Panc1 (cell line): Measurements from ENCODE around the gene CHRNG. TPM values are rescaled to one million over a fixed set of nuclear protein-coding genes. Genes with fewer than 3 reads are reported as not detected.

Source experiments
- ATAC-seq: fragments of 200-7000 bp; cut with Tn5 transposase; 2 replicates; pipeline ENCODE4 v1.9.1; 2020; ENCODE audit warnings: mild to moderate bottlenecking, moderate library complexity
- Bru-seq: library from RNA; stranded (reverse); fragments of 400-500 nt; gene quantifications from one replicate; lab custom pipeline; 2021; lab: Mats Ljungman, UMichigan
- BruChase-seq, 2 experiments: library from RNA; stranded (reverse); fragments of 400-500 nt; gene quantifications; one replicate each; lab custom pipeline; 2021; lab: Mats Ljungman, UMichigan
- BruUV-seq: library from RNA; stranded (reverse); fragments of 400-500 nt; replicated peaks from 2 replicates; lab custom pipeline; 2021; lab: Mats Ljungman, UMichigan
- CTCF ChIA-PET: fragments of 300-600 bp; sonication (Branson Sonifier 250); formaldehyde crosslinking; loops from one replicate; lab custom pipeline; 2022; ENCODE audit warnings: antibody characterized with exemption; lab: Charles Lee
- POLR2A ChIA-PET: fragments of 300-600 bp; sonication (Branson Sonifier 250); formaldehyde crosslinking; loops from one replicate; lab custom pipeline; 2022; ENCODE audit warnings: antibody characterized with exemption; lab: Charles Lee
- DNase-seq: peaks from one replicate; pipeline ENCODE4 v3.0.0-alpha.2; 2010; ENCODE audit warnings: low read depth, low spot score
- H3K27ac ChIP-seq: 2 replicates; pipeline ENCODE4 v1.5.1; 2011; ENCODE audit warnings: mild to moderate bottlenecking, low read length, inconsistent platforms
- H3K27me3 ChIP-seq: fragments of 200-500 bp; sonication (Bioruptor generic); 2 replicates; pipeline ENCODE4 v1.6.0; 2014; ENCODE audit warnings: low read length, inconsistent platforms; ENCODE audit not compliant: control insufficient read depth, insufficient read depth
- H3K36me3 ChIP-seq: fragments of 200-500 bp; sonication (Bioruptor generic); 2 replicates; pipeline ENCODE4 v1.5.1; 2014; ENCODE audit warnings: inconsistent platforms, mild to moderate bottlenecking, low read length, moderate library complexity; ENCODE audit not compliant: control insufficient read depth, insufficient read depth
- H3K4me1 ChIP-seq: 2 replicates; pipeline ENCODE4 v1.5.1; 2011; ENCODE audit warnings: inconsistent platforms, mild to moderate bottlenecking, low read length, moderate library complexity; ENCODE audit not compliant: control insufficient read depth, insufficient read depth
- H3K4me3 ChIP-seq, 2 experiments: 2 replicates each; pipeline ENCODE4 v1.5.1; 2011 to 2012; ENCODE audit warnings: low read depth in 2 of 2, low read length in 2 of 2, mild to moderate bottlenecking in 2 of 2, inconsistent platforms in 1 of 2, moderate library complexity in 1 of 2
- H3K9me3 ChIP-seq: fragments of 200-500 bp; sonication (Bioruptor generic); 2 replicates; pipeline ENCODE4 v1.5.1; 2014; ENCODE audit warnings: low read depth, mild to moderate bottlenecking, inconsistent platforms, low read length, moderate library complexity; ENCODE audit not compliant: control insufficient read depth, insufficient read depth
- POLR2AphosphoS5 ChIP-seq: IDR thresholded peaks from 2 replicates; pipeline ENCODE4 v1.6.1; 2012; ENCODE audit warnings: mild to moderate bottlenecking, low read depth, low read length, moderate library complexity
- SIN3A ChIP-seq: IDR thresholded peaks from 2 replicates; pipeline ENCODE4 v1.6.1; 2012; ENCODE audit warnings: low read depth, mild to moderate bottlenecking, low read length, moderate library complexity, borderline replicate concordance; ENCODE audit not compliant: insufficient read depth
- TCF7L2 ChIP-seq: IDR thresholded peaks from 2 replicates; pipeline ENCODE4 v1.6.1; 2011; ENCODE audit warnings: mild to moderate bottlenecking, low read depth, low read length, inconsistent platforms
- in situ Hi-C: cut with HindIII; loops from 2 replicates; pipeline ENCODE4 v1.10.0; 2016; ENCODE audit warnings: low sequenced_read_pairs, low pct_unique_long_range_greater_than_20kb
- intact Hi-C: fragments of 100-400 bp; cut with micrococcal nuclease; formaldehyde crosslinking; loops from one replicate; pipeline ENCODE4 v1.10.0; 2022; ENCODE audit not compliant: unreplicated experiment
- long read RNA-seq: library from polyadenylated mRNA; unstranded; transcript quantifications from one replicate; pipeline ENCODE4 v2.0.0, GENCODE V29; 2021; ENCODE audit not compliant: unreplicated experiment
- polyA plus RNA-seq: library from polyadenylated mRNA; unstranded; fragments of >200 nt; gene quantifications from one replicate; pipeline ENCODE4 v1.2.1, GENCODE V29; 2012; ENCODE audit warnings: missing spikeins; ENCODE audit not compliant: insufficient read length
- total RNA-seq: library from RNA; stranded (reverse); gene quantifications from one replicate; pipeline ENCODE4 v1.2.1, GENCODE V29; 2021; ENCODE audit not compliant: unreplicated experiment
- TF ChIP-seq, protein P1 (sequence below), 2 experiments: IDR thresholded peaks; 2 replicates each; pipeline ENCODE4 v1.6.1; 2011 to 2012; ENCODE audit warnings: low read depth in 2 of 2, control low read depth in 1 of 2, low read length in 1 of 2, mild to moderate bottlenecking in 1 of 2, moderate library complexity in 1 of 2; ENCODE audit not compliant: insufficient read depth in 1 of 2
- TF ChIP-seq, protein P2 (sequence below): fragments of 450-650 bp; IDR thresholded peaks from 2 replicates; pipeline ENCODE4 v1.5.1; 2017; ENCODE audit warnings: mild to moderate bottlenecking

Gene CHRNG, protein sequence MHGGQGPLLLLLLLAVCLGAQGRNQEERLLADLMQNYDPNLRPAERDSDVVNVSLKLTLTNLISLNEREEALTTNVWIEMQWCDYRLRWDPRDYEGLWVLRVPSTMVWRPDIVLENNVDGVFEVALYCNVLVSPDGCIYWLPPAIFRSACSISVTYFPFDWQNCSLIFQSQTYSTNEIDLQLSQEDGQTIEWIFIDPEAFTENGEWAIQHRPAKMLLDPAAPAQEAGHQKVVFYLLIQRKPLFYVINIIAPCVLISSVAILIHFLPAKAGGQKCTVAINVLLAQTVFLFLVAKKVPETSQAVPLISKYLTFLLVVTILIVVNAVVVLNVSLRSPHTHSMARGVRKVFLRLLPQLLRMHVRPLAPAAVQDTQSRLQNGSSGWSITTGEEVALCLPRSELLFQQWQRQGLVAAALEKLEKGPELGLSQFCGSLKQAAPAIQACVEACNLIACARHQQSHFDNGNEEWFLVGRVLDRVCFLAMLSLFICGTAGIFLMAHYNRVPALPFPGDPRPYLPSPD
- total RNA-seq: not detected
- polyA plus RNA-seq: not detected
- not detected for Bru-seq, nascent RNA
- BruChase-seq, experiment 1, labeled RNA remaining after a 2-hour chase: not detected
- BruChase-seq, experiment 2, labeled RNA remaining after a 6-hour chase: not detected
- long read RNA-seq: 0 reads

GRCh38 chr2:232539298-232540231 is at the start of gene CHRNG:
Gene CHRNG, plus strand, starts transcription at chr2:232539692. Its CDS starts 56 bp downstream, at chr2:232539748.
- ATAC-seq: no peak
- Histone ChIP-seq H3K4me3 (no peak within 1 kb of the TSS), H3K4me1 (no peaks in the 10 kb centered on the region), H3K36me3 (no peaks in the 10 kb centered on the region), H3K27me3 (no peaks in the 10 kb centered on the region), H3K9me3 (no peaks in the 10 kb centered on the region; the same call in 1 of the 2 replicates), H3K27ac (no peak within 1 kb of the TSS)
- in situ Hi-C loops: no loop called here
- no TSS peak for BruUV-seq
- POLR2A ChIA-PET: interaction anchor here (0.6 kb wide), 1 partner anchor 143 kb away, joined by 4 read pairs; no protein-coding TSS in a partner anchor
- DNase-seq: no peak
- CTCF ChIA-PET: no interaction called here
- TF ChIP-seq, protein P1, sequence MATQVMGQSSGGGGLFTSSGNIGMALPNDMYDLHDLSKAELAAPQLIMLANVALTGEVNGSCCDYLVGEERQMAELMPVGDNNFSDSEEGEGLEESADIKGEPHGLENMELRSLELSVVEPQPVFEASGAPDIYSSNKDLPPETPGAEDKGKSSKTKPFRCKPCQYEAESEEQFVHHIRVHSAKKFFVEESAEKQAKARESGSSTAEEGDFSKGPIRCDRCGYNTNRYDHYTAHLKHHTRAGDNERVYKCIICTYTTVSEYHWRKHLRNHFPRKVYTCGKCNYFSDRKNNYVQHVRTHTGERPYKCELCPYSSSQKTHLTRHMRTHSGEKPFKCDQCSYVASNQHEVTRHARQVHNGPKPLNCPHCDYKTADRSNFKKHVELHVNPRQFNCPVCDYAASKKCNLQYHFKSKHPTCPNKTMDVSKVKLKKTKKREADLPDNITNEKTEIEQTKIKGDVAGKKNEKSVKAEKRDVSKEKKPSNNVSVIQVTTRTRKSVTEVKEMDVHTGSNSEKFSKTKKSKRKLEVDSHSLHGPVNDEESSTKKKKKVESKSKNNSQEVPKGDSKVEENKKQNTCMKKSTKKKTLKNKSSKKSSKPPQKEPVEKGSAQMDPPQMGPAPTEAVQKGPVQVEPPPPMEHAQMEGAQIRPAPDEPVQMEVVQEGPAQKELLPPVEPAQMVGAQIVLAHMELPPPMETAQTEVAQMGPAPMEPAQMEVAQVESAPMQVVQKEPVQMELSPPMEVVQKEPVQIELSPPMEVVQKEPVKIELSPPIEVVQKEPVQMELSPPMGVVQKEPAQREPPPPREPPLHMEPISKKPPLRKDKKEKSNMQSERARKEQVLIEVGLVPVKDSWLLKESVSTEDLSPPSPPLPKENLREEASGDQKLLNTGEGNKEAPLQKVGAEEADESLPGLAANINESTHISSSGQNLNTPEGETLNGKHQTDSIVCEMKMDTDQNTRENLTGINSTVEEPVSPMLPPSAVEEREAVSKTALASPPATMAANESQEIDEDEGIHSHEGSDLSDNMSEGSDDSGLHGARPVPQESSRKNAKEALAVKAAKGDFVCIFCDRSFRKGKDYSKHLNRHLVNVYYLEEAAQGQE (IDR thresholded peaks at IDR 0.05; ENCODE audit: insufficient read depth in 1 of 2, low read depth in 2 of 2, low read length in 1 of 2): no peak
- TF ChIP-seq TCF7L2 (no peak), POLR2AphosphoS5 (no peak), SIN3A (no peak)
- TF ChIP-seq, protein P2, sequence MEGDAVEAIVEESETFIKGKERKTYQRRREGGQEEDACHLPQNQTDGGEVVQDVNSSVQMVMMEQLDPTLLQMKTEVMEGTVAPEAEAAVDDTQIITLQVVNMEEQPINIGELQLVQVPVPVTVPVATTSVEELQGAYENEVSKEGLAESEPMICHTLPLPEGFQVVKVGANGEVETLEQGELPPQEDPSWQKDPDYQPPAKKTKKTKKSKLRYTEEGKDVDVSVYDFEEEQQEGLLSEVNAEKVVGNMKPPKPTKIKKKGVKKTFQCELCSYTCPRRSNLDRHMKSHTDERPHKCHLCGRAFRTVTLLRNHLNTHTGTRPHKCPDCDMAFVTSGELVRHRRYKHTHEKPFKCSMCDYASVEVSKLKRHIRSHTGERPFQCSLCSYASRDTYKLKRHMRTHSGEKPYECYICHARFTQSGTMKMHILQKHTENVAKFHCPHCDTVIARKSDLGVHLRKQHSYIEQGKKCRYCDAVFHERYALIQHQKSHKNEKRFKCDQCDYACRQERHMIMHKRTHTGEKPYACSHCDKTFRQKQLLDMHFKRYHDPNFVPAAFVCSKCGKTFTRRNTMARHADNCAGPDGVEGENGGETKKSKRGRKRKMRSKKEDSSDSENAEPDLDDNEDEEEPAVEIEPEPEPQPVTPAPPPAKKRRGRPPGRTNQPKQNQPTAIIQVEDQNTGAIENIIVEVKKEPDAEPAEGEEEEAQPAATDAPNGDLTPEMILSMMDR: no peak
- intact Hi-C loops: no loop called here
